Immature natural killer cell (primary cell): Measurements from ENCODE around the gene TGM5. TPM values are rescaled to one million over a fixed set of nuclear protein-coding genes. Genes with fewer than 3 reads are reported as not detected.
A peak's percentile ranks its signal among the peaks of the same experiment; 100 is the strongest.
"Not testable (repeated sequence)": the region's sequence is repeated elsewhere in the genome, so short reads cannot be mapped to it uniquely, and the experiment has no call there.

Experiments used
- DNase-seq, 3 donors: peaks; one replicate each; pipeline ENCODE4 v3.0.0; 2022; ENCODE audit warnings: mixed read lengths in 1 of 3
- H3K27ac Mint-ChIP-seq, 6 donors: one replicate each; pipeline ENCODE4 v1.8.0; 2020; ENCODE audit warnings: mixed read lengths in 6 of 6, mild to moderate bottlenecking in 5 of 6, inconsistent platforms in 4 of 6, moderate library complexity in 3 of 6
- H3K27me3 Mint-ChIP-seq, 3 donors: one replicate each; pipeline ENCODE4 v1.8.0; 2020 to 2021; ENCODE audit warnings: low read depth in 3 of 3, mild to moderate bottlenecking in 3 of 3, mixed read lengths in 3 of 3, moderate library complexity in 3 of 3, inconsistent platforms in 1 of 3
- H3K36me3 Mint-ChIP-seq, 3 donors: one replicate each; pipeline ENCODE4 v1.8.0; 2020; ENCODE audit warnings: mixed read lengths in 3 of 3, inconsistent platforms in 2 of 3, mild to moderate bottlenecking in 2 of 3
- H3K4me1 Mint-ChIP-seq, 2 donors: one replicate each; pipeline ENCODE4 v1.8.0; 2020; ENCODE audit warnings: inconsistent platforms in 2 of 2, mild to moderate bottlenecking in 2 of 2, mixed read lengths in 2 of 2, moderate library complexity in 1 of 2
- H3K4me3 Mint-ChIP-seq, 5 donors: one replicate each; pipeline ENCODE4 v1.8.0; 2020; ENCODE audit warnings: mild to moderate bottlenecking in 5 of 5, mixed read lengths in 5 of 5, inconsistent platforms in 3 of 5, moderate library complexity in 3 of 5
- H3K9me3 Mint-ChIP-seq, 6 donors: one replicate each; pipeline ENCODE4 v1.8.0; 2020; ENCODE audit warnings: mild to moderate bottlenecking in 6 of 6, mixed read lengths in 6 of 6, inconsistent platforms in 4 of 6, moderate library complexity in 3 of 6
- polyA plus RNA-seq, 3 donors: library from polyadenylated mRNA; unstranded; fragments of 300-500 nt; fragmentation: Illumina TruSeq; gene quantifications; one replicate each; pipeline ENCODE4 v1.2.3, GENCODE V29; 2021

TGM5 gene
- polyA plus RNA-seq, 3 donors from 2014 or later: 0.21 TPM; not detected in 2

GRCh38 chr15:43281926-43282602 is 15.3 kb upstream of the TGM5 start:
- peaks cover 0 to 2% of the 10 kb centered on the region in 2 donors for H3K4me1 Mint-ChIP-seq
- no peak overlapping the region for H3K4me3 Mint-ChIP-seq
- no peak for DNase-seq
- no peaks in the 10 kb centered on the region for H3K36me3 Mint-ChIP-seq
- H3K27ac Mint-ChIP-seq: no peak overlapping the region
- peaks cover 2 to 4% (median 3%) of the 10 kb centered on the region in 3 donors for H3K27me3 Mint-ChIP-seq
- H3K9me3 Mint-ChIP-seq: peaks cover 0 to 1% (median 0%) of the 10 kb centered on the region in 6 donors

- peaks cover 2 to 3% (median 2%) of the 10 kb centered on the region in 3 donors for H3K27me3 Mint-ChIP-seq
- H3K27ac Mint-ChIP-seq: no peak overlapping the region
- H3K9me3 Mint-ChIP-seq: peaks cover 0 to 1% (median 0%) of the 10 kb centered on the region in 6 donors
- H3K4me3 Mint-ChIP-seq: no peak overlapping the region
- DNase-seq: no peak
- no peaks in the 10 kb centered on the region for H3K36me3 Mint-ChIP-seq
- H3K4me1 Mint-ChIP-seq: peaks cover 0 to 2% of the 10 kb centered on the region in 2 donors
Measured at GRCh38 chr15:43280996-43281395, 14.3 kb upstream of the TGM5 start.

GRCh38 chr15:43279496-43279895 is 12.8 kb upstream of the TGM5 start:
- Mint-ChIP-seq H3K4me1 (no peaks in the 10 kb centered on the region), H3K27ac (no peak overlapping the region), H3K4me3 (no peak overlapping the region), H3K27me3 (peaks cover 1 to 2% (median 2%) of the 10 kb centered on the region in 3 donors), H3K9me3 (peaks cover 0 to 1% (median 0%) of the 10 kb centered on the region in 6 donors), H3K36me3 (no peaks in the 10 kb centered on the region)
- DNase-seq: no peak

GRCh38 chr15:43278869-43279268 is 12.1 kb upstream of the TGM5 start:
- no peaks in the 10 kb centered on the region for H3K36me3 Mint-ChIP-seq
- no peaks in the 10 kb centered on the region for H3K4me1 Mint-ChIP-seq
- H3K27me3 Mint-ChIP-seq: peaks cover 0 to 2% (median 2%) of the 10 kb centered on the region in 3 donors
- H3K9me3 Mint-ChIP-seq: peaks cover 0 to 1% (median 0%) of the 10 kb centered on the region in 6 donors
- no peak for DNase-seq
- no peak overlapping the region for H3K4me3 Mint-ChIP-seq
- H3K27ac Mint-ChIP-seq: no peak overlapping the region

GRCh38 chr15:43277901-43278300 is 11.2 kb upstream of the TGM5 start:
- Mint-ChIP-seq H3K27ac (no peak overlapping the region), H3K36me3 (no peaks in the 10 kb centered on the region), H3K9me3 (peaks cover 0 to 1% (median 0%) of the 10 kb centered on the region in 6 donors), H3K4me1 (no peaks in the 10 kb centered on the region), H3K4me3 (no peak overlapping the region), H3K27me3 (peaks cover 0 to 7% (median 2%) of the 10 kb centered on the region in 3 donors)
- no peak for DNase-seq

GRCh38 chr15:43277231-43277823 is 10.6 kb upstream of the TGM5 start:
- Mint-ChIP-seq H3K36me3 (no peaks in the 10 kb centered on the region), H3K27ac (no peak overlapping the region), H3K4me1 (no peaks in the 10 kb centered on the region), H3K4me3 (no peak overlapping the region), H3K9me3 (peaks cover 0 to 1% (median 0%) of the 10 kb centered on the region in 6 donors), H3K27me3 (peaks cover 0 to 7% (median 3%) of the 10 kb centered on the region in 3 donors)
- no peak for DNase-seq

- no peaks in the 10 kb centered on the region for H3K36me3 Mint-ChIP-seq
- H3K27me3 Mint-ChIP-seq: peaks cover 0 to 9% (median 3%) of the 10 kb centered on the region in 3 donors
- no peaks in the 10 kb centered on the region for H3K4me1 Mint-ChIP-seq
- H3K9me3 Mint-ChIP-seq: peaks cover 0 to 1% (median 0%) of the 10 kb centered on the region in 6 donors
- H3K4me3 Mint-ChIP-seq: no peak overlapping the region
- no peak overlapping the region for H3K27ac Mint-ChIP-seq
- DNase-seq: no peak
Measured at GRCh38 chr15:43276563-43277200, 10.0 kb upstream of the TGM5 start.

GRCh38 chr15:43275740-43276562 is 9.2 kb upstream of the TGM5 start:
- Mint-ChIP-seq H3K9me3 (peaks cover 0 to 1% (median 0%) of the 10 kb centered on the region in 6 donors), H3K27ac (no peak overlapping the region), H3K4me1 (peaks cover under 1 to 7% of the 10 kb centered on the region in 2 donors), H3K27me3 (peaks cover 0 to 9% (median 3%) of the 10 kb centered on the region in 3 donors), H3K36me3 (no peaks in the 10 kb centered on the region), H3K4me3 (no peak overlapping the region)
- DNase-seq: no peak

- DNase-seq: no peak
- Mint-ChIP-seq H3K4me1 (peaks cover 8 to 13% of the 10 kb centered on the region in 2 donors), H3K4me3 (no peak overlapping the region), H3K9me3 (no peaks in the 10 kb centered on the region), H3K27ac (no peak overlapping the region), H3K27me3 (peaks cover 0 to 9% (median 3%) of the 10 kb centered on the region in 3 donors), H3K36me3 (no peaks in the 10 kb centered on the region)
Measured at GRCh38 chr15:43274136-43274535, 7.4 kb upstream of the TGM5 start.

GRCh38 chr15:43273243-43273642 is 6.5 kb upstream of the TGM5 start:
- Mint-ChIP-seq H3K4me3 (no peak overlapping the region), H3K27me3 (peaks cover 3 to 11% (median 3%) of the 10 kb centered on the region in 3 donors), H3K9me3 (no peaks in the 10 kb centered on the region), H3K36me3 (no peaks in the 10 kb centered on the region), H3K27ac (no peak overlapping the region), H3K4me1 (peaks cover 8 to 13% of the 10 kb centered on the region in 2 donors)
- no peak for DNase-seq

GRCh38 chr15:43271908-43272307 is 5.2 kb upstream of the TGM5 start:
- H3K9me3 Mint-ChIP-seq, H3K4me3 Mint-ChIP-seq, H3K27ac Mint-ChIP-seq, H3K36me3 Mint-ChIP-seq, DNase-seq: not testable (repeated sequence)
- Mint-ChIP-seq H3K4me1 (peaks cover 8 to 13% of the 10 kb centered on the region in 2 donors), H3K27me3 (peaks cover 3 to 11% (median 5%) of the 10 kb centered on the region in 3 donors)

- peaks cover 3 to 11% (median 3%) of the 10 kb centered on the region in 3 donors for H3K27me3 Mint-ChIP-seq
- no peaks in the 10 kb centered on the region for H3K9me3 Mint-ChIP-seq
- H3K4me1 Mint-ChIP-seq: peaks cover 8 to 13% of the 10 kb centered on the region in 2 donors
- peak in 2 of 3 donors; percentile 10 to 18 for DNase-seq
- H3K27ac Mint-ChIP-seq: peak overlapping the region in 2 of 6 donors; percentile 30 to 56
- H3K36me3 Mint-ChIP-seq: no peaks in the 10 kb centered on the region
- peak overlapping the region in 1 of 5 donors; percentile 15 for H3K4me3 Mint-ChIP-seq
Measured at GRCh38 chr15:43270676-43271306, 4.1 kb upstream of the TGM5 start.

GRCh38 chr15:43270113-43270665 is 3.5 kb upstream of the TGM5 start:
- H3K27me3 Mint-ChIP-seq: peaks cover 3 to 11% (median 3%) of the 10 kb centered on the region in 3 donors
- no peak overlapping the region for H3K4me3 Mint-ChIP-seq
- H3K4me1 Mint-ChIP-seq: peaks cover 8 to 13% of the 10 kb centered on the region in 2 donors
- H3K36me3 Mint-ChIP-seq: no peaks in the 10 kb centered on the region
- DNase-seq: no peak
- H3K9me3 Mint-ChIP-seq: no peaks in the 10 kb centered on the region
- peak overlapping the region in 2 of 6 donors; percentile 30 to 56 for H3K27ac Mint-ChIP-seq
